ENCODE measurements around the gene SLAMF9.

- TF ChIP-seq CTCF (IDR thresholded peaks at IDR 0.05; ENCODE audit: low read depth, low read length) (no peak), EZH2phosphoT487 (IDR thresholded peaks at IDR 0.05; ENCODE audit: low read depth) (no peak)
Observed at GRCh38 chr1:159908031-159908940, 45.8 kb downstream of the SLAMF9 start.

Data from OCI-LY3 (cell line).